ENCODE data around the gene EXOSC9.

DNA sequence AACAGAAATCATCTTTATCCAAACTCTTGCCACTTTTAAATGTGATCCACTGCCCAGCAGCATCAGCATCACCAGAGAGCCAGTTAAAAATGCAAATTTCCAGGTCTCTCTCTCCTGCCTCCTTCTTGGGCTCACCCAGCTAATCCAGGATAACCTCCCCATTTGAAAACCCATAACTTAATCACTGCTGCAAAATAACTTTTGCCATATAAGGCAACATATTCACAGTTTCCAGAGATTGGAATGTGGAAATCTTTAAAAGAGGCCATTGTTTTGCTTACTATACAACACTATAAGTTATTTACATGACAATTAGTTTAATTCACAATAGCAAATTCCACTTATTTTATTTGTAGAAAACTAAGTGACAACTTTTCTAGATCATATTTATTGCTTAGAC is 4.8 kb upstream of the EXOSC9 start:
- TF ChIP-seq, protein P1, sequence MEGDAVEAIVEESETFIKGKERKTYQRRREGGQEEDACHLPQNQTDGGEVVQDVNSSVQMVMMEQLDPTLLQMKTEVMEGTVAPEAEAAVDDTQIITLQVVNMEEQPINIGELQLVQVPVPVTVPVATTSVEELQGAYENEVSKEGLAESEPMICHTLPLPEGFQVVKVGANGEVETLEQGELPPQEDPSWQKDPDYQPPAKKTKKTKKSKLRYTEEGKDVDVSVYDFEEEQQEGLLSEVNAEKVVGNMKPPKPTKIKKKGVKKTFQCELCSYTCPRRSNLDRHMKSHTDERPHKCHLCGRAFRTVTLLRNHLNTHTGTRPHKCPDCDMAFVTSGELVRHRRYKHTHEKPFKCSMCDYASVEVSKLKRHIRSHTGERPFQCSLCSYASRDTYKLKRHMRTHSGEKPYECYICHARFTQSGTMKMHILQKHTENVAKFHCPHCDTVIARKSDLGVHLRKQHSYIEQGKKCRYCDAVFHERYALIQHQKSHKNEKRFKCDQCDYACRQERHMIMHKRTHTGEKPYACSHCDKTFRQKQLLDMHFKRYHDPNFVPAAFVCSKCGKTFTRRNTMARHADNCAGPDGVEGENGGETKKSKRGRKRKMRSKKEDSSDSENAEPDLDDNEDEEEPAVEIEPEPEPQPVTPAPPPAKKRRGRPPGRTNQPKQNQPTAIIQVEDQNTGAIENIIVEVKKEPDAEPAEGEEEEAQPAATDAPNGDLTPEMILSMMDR (IDR thresholded peaks at IDR 0.05) = no peak
- no peak for TF ChIP-seq POLR2AphosphoS5 (IDR thresholded peaks at IDR 0.05; ENCODE audit: low read depth, low read length)
- TF ChIP-seq, protein P2, sequence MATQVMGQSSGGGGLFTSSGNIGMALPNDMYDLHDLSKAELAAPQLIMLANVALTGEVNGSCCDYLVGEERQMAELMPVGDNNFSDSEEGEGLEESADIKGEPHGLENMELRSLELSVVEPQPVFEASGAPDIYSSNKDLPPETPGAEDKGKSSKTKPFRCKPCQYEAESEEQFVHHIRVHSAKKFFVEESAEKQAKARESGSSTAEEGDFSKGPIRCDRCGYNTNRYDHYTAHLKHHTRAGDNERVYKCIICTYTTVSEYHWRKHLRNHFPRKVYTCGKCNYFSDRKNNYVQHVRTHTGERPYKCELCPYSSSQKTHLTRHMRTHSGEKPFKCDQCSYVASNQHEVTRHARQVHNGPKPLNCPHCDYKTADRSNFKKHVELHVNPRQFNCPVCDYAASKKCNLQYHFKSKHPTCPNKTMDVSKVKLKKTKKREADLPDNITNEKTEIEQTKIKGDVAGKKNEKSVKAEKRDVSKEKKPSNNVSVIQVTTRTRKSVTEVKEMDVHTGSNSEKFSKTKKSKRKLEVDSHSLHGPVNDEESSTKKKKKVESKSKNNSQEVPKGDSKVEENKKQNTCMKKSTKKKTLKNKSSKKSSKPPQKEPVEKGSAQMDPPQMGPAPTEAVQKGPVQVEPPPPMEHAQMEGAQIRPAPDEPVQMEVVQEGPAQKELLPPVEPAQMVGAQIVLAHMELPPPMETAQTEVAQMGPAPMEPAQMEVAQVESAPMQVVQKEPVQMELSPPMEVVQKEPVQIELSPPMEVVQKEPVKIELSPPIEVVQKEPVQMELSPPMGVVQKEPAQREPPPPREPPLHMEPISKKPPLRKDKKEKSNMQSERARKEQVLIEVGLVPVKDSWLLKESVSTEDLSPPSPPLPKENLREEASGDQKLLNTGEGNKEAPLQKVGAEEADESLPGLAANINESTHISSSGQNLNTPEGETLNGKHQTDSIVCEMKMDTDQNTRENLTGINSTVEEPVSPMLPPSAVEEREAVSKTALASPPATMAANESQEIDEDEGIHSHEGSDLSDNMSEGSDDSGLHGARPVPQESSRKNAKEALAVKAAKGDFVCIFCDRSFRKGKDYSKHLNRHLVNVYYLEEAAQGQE (IDR thresholded peaks at IDR 0.05; ENCODE audit: insufficient read depth in 1 of 2, low read depth in 2 of 2, low read length in 1 of 2) = no peak
- TF ChIP-seq TCF7L2 (IDR thresholded peaks at IDR 0.05; ENCODE audit: low read depth, low read length) = no peak
- no peak for TF ChIP-seq SIN3A (IDR thresholded peaks at IDR 0.05; ENCODE audit: borderline replicate concordance, insufficient read depth, low read depth, low read length)

Data from Panc1 (cell line).